GM23338 (cell line): ENCODE measurements around the gene PTRH2. TPM values are rescaled to one million over a fixed set of nuclear protein-coding genes. Genes with fewer than 3 reads are reported as not detected.

Source experiments
- ATAC-seq: fragments of 200-7000 bp; cut with Tn5 transposase; 3 replicates; pipeline ENCODE4 v1.9.1; 2020
- DNase-seq: peaks from one replicate; pipeline ENCODE4 v3.0.0-alpha.2; 2015; ENCODE audit warnings: low spot score
- H2AFZ ChIP-seq: fragments of 200-600 bp; sonication (generic); 2 replicates; pipeline ENCODE4 v1.8.0; 2016; ENCODE audit warnings: antibody characterized with exemption, mild to moderate bottlenecking, moderate library complexity
- H3F3A ChIP-seq: fragments of 200-600 bp; sonication (generic); replicated peaks from 2 replicates; pipeline ENCODE4 v1.8.0; 2017; ENCODE audit warnings: antibody characterized with exemption, mixed run types, low read depth
- H3K27ac ChIP-seq: fragments of 200-600 bp; sonication (generic); 2 replicates; pipeline ENCODE4 v1.6.1; 2016; ENCODE audit warnings: low read depth
- H3K27me3 ChIP-seq: fragments of 200-600 bp; sonication (generic); 2 replicates; pipeline ENCODE4 v1.8.0; 2016; ENCODE audit warnings: mild to moderate bottlenecking, mixed run types, moderate library complexity; ENCODE audit not compliant: insufficient read depth
- H3K36me3 ChIP-seq: fragments of 200-600 bp; sonication (generic); 2 replicates; pipeline ENCODE4 v1.8.0; 2016; ENCODE audit warnings: mild to moderate bottlenecking; ENCODE audit not compliant: insufficient read depth
- H3K4me1 ChIP-seq: fragments of 200-600 bp; sonication (generic); 2 replicates; pipeline ENCODE4 v1.8.0; 2016; ENCODE audit warnings: mild to moderate bottlenecking, moderate library complexity; ENCODE audit not compliant: insufficient read depth
- H3K4me2 ChIP-seq: fragments of 200-600 bp; sonication (generic); 2 replicates; pipeline ENCODE4 v1.7.1; 2017; ENCODE audit warnings: mixed run types
- H3K4me3 ChIP-seq: fragments of 200-600 bp; sonication (generic); 2 replicates; pipeline ENCODE4 v1.6.1; 2016; ENCODE audit warnings: mixed run types
- H3K79me2 ChIP-seq: fragments of 200-600 bp; sonication (generic); replicated peaks from 2 replicates; pipeline ENCODE4 v1.8.0; 2017; ENCODE audit warnings: mild to moderate bottlenecking; ENCODE audit not compliant: insufficient read depth
- H3K9me2 ChIP-seq: fragments of 200-600 bp; sonication (generic); 2 replicates; pipeline ENCODE4 v1.8.0; 2017; ENCODE audit not compliant: insufficient read depth
- H4K20me1 ChIP-seq: fragments of 200-600 bp; sonication (generic); replicated peaks from 2 replicates; pipeline ENCODE4 v1.8.0; 2017; ENCODE audit warnings: mild to moderate bottlenecking; ENCODE audit not compliant: insufficient read depth
- H3K27ac Mint-ChIP-seq: 2 replicates; pipeline ENCODE4 v1.8.0; 2020; ENCODE audit warnings: inconsistent platforms, mild to moderate bottlenecking, moderate library complexity, mixed read lengths
- H3K27me3 Mint-ChIP-seq: 3 replicates; pipeline ENCODE4 v1.8.0; 2022; ENCODE audit warnings: low read depth, mild to moderate bottlenecking, moderate library complexity, mixed read lengths, inconsistent platforms; ENCODE audit not compliant: insufficient read depth, poor library complexity
- H3K36me3 Mint-ChIP-seq: 3 replicates; pipeline ENCODE4 v1.8.0; 2021; ENCODE audit warnings: low read depth, mild to moderate bottlenecking, inconsistent platforms, moderate library complexity, mixed read lengths
- H3K4me1 Mint-ChIP-seq: 3 replicates; pipeline ENCODE4 v1.8.0; 2020; ENCODE audit warnings: mild to moderate bottlenecking, inconsistent platforms, mixed read lengths
- H3K4me3 Mint-ChIP-seq: 3 replicates; pipeline ENCODE4 v1.8.0; 2021; ENCODE audit warnings: moderate library complexity, mild to moderate bottlenecking, inconsistent platforms, mixed read lengths
- H3K9me3 Mint-ChIP-seq: 3 replicates; pipeline ENCODE4 v1.8.0; 2020; ENCODE audit warnings: moderate library complexity, mild to moderate bottlenecking, inconsistent platforms, mixed read lengths
- CREB1 ChIP-seq: fragments of 250-450 bp; sonication (Bioruptor Pico); IDR thresholded peaks from 2 replicates; pipeline ENCODE4 v1.5.0; 2020; ENCODE audit warnings: low read depth, mild to moderate bottlenecking, moderate library complexity
- CTCF ChIP-seq, 2 experiments: fragments of 200-600 bp in 1 of 2; sonication (generic) in 1 of 2; conservative IDR thresholded peaks; 2 replicates each; pipeline versions ENCODE4 v1.5.1 to v1.6.1; 2016 to 2017; ENCODE audit warnings: antibody characterized with exemption in 2 of 2, low read depth in 2 of 2, mild to moderate bottlenecking in 2 of 2, moderate library complexity in 1 of 2
- ETS1 ChIP-seq: IDR thresholded peaks from 2 replicates; pipeline ENCODE4 v1.6.1; 2016; ENCODE audit warnings: antibody characterized with exemption
- EZH2 ChIP-seq: fragments of 200-600 bp; sonication (generic); IDR thresholded peaks from one replicate; pipeline ENCODE4 v1.8.0; 2017; ENCODE audit warnings: antibody characterized with exemption, mild to moderate bottlenecking, low read depth; ENCODE audit not compliant: unreplicated experiment
- EZH2phosphoT487 ChIP-seq: fragments of 200-600 bp; sonication (generic); IDR thresholded peaks from one replicate; pipeline ENCODE4 v1.8.1; 2018; ENCODE audit warnings: antibody characterized with exemption; ENCODE audit not compliant: unreplicated experiment
- JUNB ChIP-seq: IDR thresholded peaks from one replicate; pipeline ENCODE4 v1.6.1; 2016; ENCODE audit warnings: antibody characterized with exemption; ENCODE audit not compliant: unreplicated experiment
- NANOG ChIP-seq: IDR thresholded peaks from 2 replicates; pipeline ENCODE4 v1.6.1; 2016; ENCODE audit warnings: antibody characterized with exemption, borderline replicate concordance
- POLR2AphosphoS5 ChIP-seq: IDR thresholded peaks from 2 replicates; pipeline ENCODE4 v1.6.1; 2016; ENCODE audit warnings: antibody characterized with exemption, low read depth
- REST ChIP-seq: IDR thresholded peaks from one replicate; pipeline ENCODE4 v1.6.1; 2018; ENCODE audit warnings: antibody characterized with exemption; ENCODE audit not compliant: unreplicated experiment
- STAT1 ChIP-seq: IDR thresholded peaks from one replicate; pipeline ENCODE4 v1.6.1; 2016; ENCODE audit warnings: antibody characterized with exemption; ENCODE audit not compliant: unreplicated experiment
- ZNF114 ChIP-seq: fragments of 250-450 bp; sonication (Bioruptor Pico); IDR thresholded peaks from 2 replicates; pipeline ENCODE4 v1.5.0; 2020; ENCODE audit warnings: mild to moderate bottlenecking, moderate library complexity
- ZNF331 ChIP-seq: fragments of 250-450 bp; sonication (Bioruptor Pico); IDR thresholded peaks from 2 replicates; pipeline ENCODE4 v1.5.0; 2020; ENCODE audit warnings: low read depth, mild to moderate bottlenecking, moderate library complexity
- ZNF462 ChIP-seq: fragments of 250-450 bp; sonication (Bioruptor Pico); IDR thresholded peaks from 2 replicates; pipeline ENCODE4 v1.5.0; 2020; ENCODE audit warnings: mild to moderate bottlenecking, moderate library complexity
- polyA plus RNA-seq: library from polyadenylated mRNA; unstranded; fragments of >200 nt; fragmentation: Nextera tagmentation; extraction: Ambion mirVana; gene quantifications from 2 replicates; pipeline ENCODE4 v1.2.1, GENCODE V29; 2016
- total RNA-seq: library from RNA; depleted of rRNA; stranded (reverse); fragments of >200 nt; shearing (Covaris generic); gene quantifications from 2 replicates; pipeline ENCODE4 v1.2.3, GENCODE V29; 2014

PTRH2 gene
- total and polyA plus RNA-seq, 2 experiments from 2014 or later: 32.7 to 85.2 TPM

- DNase-seq (no peak), ATAC-seq (no peak)
- Histone ChIP-seq H3K9me2 (no peaks in the 10 kb centered on the region), H3K27me3 (no peaks in the 10 kb centered on the region), H3F3A (no peaks in the 10 kb centered on the region), H3K4me1 (no peaks in the 10 kb centered on the region), H3K4me3 (no peak overlapping the region), H3K36me3 (no peaks in the 10 kb centered on the region), H4K20me1 (no peaks in the 10 kb centered on the region), H3K79me2 (no peaks in the 10 kb centered on the region), H3K27ac (no peak overlapping the region), H3K4me2 (no peak overlapping the region), H2AFZ (no peak overlapping the region)
- no peak overlapping the region for H3K4me3 Mint-ChIP-seq
- no peaks in the 10 kb centered on the region for H3K9me3 Mint-ChIP-seq
- H3K36me3 Mint-ChIP-seq: no peaks in the 10 kb centered on the region; the same call in 1 of the 3 replicates
- peaks cover 9% of the 10 kb centered on the region for H3K4me1 Mint-ChIP-seq
- TF ChIP-seq JUNB (no peak), ZNF462 (no peak), EZH2phosphoT487 (no peak), ETS1 (no peak), CREB1 (CRISPR knock-in tag) (no peak), EZH2 (no peak), NANOG (no peak), ZNF331 (CRISPR knock-in tag) (no peak), CTCF (conservative IDR thresholded peaks at IDR 0.05; ENCODE audit: low read depth in 2 of 2) (no peak), POLR2AphosphoS5 (no peak), STAT1 (no peak), ZNF114 (CRISPR knock-in tag) (no peak), REST (no peak)
- peaks cover 3% of the 10 kb centered on the region for H3K27me3 Mint-ChIP-seq
- no peak overlapping the region for H3K27ac Mint-ChIP-seq
Measured at GRCh38 chr17:59751955-59752413, 44.8 kb upstream of the PTRH2 start.
